ENCODE measurements around the gene PLEKHD1.
"Not testable (repeated sequence)": the region's sequence is repeated elsewhere in the genome, so short reads cannot be mapped to it uniquely, and the experiment has no call there.

Gene PLEKHD1

DNA sequence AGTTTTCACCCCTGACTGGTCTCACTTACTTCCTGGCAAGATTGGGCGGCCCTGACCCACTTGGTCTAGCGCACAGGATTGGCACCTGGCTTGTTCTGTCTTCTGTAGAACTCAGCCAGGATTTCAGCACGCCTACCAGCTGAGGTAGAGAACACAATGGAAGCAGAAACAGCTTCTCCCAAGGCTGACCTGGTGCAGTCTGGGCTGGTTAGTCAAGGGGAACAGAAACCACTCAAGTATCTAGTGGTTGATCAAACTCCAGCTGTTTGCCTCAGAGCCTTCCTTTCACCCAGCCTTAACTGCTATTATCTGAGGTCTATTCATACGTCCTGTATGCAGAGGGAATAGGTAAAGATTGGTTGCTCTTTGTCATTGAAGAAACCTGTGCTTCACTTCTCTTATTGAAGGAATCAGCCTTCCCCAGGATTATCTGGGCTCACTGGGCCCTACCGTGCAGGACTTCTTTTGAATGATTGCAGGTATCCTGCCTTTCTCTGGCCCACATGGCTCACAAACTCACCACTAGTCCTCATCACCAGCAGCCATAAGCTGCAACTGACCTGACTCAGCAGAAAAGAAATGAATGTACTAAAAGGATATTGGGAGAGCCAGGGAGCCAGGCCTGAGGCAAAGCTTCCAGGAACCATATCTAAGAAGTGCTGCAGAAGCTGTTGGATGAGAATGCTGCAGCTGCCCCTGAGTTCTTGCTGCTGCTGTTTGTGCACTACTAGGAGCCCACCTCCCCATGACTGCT is 2.5 kb upstream of the PLEKHD1 start:
- FAIRE-seq: no peak

DNA sequence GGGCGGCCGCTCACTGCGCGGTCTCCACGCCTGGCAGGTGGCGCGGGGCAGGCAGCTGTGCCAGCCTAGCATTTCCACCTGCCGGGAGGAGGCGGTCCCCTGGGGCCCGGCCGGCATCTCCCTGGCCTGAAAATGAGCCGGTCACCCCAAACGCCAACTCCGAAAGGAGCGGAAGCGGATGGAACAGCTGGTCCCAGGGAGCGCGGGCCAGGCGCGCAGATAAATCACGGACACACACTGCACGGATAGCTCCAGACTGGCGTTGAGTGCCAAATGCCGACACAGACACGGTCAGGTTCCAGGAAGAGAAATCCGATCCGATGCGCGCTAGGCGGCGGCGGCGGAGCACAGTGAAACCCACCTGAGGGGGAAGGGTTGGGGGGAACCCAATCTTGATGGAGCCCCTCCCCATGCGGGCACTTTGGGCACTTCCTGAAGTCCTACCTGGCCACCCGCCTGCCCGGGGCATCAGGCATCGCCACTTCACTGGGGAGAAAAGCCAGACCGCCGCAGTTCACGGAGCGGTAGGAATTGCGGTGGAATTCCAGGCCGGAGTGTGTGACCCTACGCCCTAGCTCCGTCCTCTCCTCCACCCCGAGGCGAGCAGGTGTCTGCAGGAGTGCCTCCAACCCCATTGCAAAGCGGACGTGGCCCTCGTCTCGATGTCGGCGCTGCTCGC is 624 bp upstream of the PLEKHD1 start:
- FAIRE-seq: no peak

DNA sequence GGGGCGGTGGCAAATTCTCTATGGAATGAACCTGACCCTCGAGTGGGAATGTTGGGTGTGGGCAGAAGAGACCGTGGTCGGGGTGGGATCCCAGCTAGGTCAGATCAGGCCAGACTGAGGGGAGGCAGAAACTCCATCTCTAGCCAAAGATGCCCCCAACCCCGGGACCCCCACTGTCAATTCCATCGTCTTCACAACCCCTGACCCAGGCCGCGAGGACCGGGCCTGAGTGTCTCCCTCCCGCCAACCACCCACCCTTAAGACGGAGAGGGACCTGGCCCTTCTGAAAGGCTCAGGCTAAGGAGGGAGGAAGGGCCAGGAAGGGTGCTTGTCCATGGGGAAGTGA is 760 bp downstream of the PLEKHD1 start:
- no peak for FAIRE-seq

DNA sequence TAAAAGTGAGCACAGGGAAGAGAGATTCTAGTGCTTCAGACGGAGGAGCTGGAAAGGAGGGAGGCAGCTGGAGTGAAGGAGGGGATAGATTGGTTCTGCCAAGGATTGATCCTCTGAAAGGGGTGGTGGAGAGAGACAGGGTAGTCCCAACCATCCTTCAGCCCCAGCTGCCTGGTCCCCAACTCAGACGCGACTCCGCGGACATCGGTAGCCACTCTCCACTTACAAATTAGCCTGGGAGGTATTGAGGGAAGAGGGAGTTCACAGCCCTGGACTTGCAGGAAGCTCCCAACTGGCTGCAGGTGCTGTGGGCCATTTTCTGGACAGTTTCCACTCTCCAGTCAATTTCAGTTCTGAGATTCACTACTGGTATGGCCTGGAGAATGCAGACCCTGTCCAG is 1.2 kb downstream of the PLEKHD1 start:
- no peak for FAIRE-seq

DNA sequence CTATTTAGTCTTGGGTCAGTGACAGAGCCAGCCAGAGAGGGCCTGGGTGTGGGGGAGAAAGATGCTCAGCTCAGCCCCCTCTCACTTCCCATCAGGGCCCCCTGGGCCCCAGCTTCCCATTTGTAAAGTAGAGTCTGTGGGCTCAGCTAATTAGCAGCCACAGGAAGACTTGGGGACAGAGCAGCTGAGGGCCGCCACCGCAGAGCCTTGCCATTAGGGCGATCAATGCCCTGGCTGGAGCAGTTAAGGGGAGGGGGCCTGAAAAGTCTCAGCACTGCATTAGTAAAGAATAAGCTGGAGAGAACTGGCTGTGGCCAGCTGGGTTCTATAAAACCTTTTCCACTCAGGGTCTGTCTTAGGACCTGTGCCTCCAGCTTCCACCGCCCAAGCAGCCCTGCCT is 2.7 kb downstream of the PLEKHD1 start:
- FAIRE-seq: no peak

DNA sequence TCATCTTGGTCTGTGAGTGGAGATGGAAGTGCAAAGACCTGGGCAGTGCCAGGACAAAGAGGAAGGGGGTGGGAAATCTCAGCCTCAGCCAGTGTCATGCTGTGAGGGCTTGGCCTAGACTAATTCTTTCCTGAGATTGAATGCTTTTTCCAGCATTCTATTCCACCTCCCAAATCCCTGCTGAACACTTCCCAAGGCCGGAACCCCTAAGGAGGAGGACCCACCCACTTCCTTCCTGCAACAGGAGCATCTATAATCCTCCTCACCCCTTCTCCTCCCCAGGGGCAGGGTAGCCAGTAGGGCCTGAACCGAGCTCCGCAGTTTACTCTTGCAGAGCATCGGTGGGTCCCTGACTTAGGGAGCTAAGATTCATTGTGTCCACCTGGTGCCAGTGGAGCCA is 3.2 kb downstream of the PLEKHD1 start:
- no peak for FAIRE-seq

DNA sequence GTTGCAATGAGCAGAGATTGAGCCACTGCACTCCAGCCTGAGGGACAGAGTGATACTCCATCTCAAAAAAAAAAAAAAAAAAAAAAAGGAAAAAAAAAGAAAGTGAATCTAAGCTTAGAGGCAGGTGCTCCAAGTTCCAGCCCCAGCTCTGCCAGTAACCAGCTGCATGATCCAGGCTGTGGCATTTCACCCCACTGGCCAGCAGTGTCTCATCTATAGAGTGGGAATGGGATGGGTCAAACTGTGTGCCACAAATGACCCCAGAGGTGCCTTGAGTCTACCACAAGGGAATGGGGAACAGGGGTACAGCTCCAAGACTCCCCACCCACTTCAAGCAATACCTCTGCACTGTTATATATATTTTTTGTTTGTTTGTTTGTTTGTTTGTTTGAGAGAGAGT is 5.0 kb downstream of the PLEKHD1 start:
- no peak for FAIRE-seq

DNA sequence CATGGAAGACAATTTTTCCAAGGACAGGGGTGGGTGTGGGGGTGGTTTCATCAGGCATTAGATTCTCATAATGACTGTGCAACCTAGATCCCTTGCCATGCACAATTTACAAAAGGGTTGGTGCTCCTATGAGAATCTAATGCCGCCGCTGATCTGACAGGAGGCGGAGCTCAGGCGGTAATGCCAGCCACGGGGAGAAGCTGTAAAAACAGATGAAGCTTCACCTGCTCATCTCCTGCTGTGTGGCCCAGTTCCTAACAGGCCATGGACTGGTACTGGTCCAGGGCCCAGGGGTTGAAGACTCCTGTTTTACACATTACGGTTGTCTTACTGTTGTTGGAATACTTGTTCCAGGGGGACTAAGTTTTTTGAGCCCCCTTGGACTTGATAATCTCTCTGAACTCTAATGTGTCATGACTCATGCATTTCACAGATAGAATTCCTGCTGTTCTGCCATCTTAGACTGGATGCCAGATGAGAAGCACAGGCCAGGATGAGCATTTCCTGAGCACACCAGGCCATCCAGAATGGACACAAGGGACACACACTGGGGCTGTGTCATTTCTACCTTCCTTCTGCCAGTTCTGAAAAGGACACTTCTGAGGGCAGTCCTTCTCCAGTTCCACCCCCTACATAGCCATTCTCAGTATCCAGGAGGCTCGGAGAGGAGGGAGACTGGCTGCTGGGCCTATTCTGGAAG is 5.8 kb downstream of the PLEKHD1 start:
- no peak for FAIRE-seq

DNA sequence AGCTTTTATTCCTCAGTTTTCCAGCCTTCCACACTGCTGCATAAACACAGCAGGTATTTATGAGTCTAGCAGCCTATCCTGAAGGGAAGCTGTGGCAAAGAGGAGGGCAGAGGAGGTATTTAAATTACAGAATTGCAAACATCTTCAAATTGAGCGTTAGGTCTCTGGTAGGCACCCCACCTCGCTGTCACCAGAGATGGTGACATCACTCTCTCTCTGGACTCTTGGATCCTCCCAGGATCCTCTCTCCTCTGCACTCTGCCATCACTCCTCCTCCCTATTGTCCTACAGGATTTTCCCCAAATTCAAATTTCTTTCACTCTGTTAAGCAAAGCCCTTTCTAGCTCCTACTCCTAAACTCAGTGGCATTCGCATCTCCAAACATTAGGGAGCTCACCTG is 6.7 kb downstream of the PLEKHD1 start:
- FAIRE-seq: no peak

DNA sequence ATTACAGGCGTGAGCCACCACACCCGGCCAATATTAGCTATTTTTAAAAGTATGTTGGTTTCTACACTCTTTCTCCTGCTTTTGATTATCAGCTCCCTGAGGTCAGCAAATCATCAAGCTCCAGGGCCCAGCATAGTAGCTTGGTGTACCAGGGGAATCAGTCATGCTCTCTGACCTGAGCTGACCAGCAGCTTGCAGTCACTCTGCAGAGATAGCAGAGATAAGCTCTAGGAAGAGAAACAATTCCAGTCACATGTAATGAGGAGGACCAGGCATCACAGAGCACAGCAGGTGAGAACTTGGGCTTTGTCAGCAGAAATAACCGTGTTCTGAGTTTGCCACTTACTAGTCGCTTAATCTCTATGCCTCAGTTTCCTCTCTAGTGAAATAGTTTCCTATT is 8.5 kb downstream of the PLEKHD1 start:
- FAIRE-seq: no peak

DNA sequence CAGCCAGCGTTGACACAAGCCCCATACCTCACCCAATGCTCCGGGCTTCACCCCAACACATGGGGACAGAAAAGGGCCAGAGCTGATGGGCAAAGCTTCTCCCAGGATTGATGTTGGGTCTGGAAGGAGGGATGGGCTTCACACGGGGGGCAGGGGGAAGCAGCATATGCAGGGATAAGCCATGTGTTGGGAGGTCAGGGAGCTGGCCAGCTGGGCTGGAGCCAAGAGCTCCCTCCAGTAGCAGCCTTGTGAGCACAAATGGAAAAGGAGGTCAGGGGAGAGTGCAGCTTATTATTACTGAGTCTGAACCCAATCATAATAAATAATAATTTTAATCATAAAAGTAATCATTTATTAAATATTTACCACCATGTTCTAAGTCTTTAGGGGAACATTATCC is 9.3 kb downstream of the PLEKHD1 start:
- FAIRE-seq: no peak

DNA sequence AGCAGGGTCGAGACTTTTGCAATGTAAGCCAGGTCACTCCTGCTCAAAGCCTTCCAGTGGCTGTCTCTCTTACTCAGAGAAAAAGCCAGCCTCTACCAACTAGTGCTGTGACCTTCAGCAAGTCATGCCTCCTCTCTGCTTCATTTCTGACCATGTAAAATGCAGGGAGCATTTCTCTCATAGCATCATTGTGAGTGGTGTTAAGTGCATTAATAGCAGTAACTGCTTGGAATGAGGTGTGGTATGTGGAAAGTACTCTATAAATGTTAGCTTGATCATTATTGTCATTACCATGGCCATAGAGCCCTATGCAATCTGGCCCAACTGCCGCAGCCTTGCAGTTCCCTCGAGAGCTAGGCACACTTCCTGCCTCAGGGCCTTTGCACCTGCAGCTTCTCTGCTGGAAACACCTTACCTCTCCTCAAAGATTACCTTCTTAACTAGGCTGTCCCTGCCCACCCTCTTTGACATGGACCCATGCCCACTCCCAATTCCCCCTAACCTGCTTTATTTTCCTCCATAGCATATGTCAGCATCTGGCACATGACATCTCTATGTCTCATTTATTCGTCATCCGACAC is 10.9 kb downstream of the PLEKHD1 start:
- no peak for FAIRE-seq

DNA sequence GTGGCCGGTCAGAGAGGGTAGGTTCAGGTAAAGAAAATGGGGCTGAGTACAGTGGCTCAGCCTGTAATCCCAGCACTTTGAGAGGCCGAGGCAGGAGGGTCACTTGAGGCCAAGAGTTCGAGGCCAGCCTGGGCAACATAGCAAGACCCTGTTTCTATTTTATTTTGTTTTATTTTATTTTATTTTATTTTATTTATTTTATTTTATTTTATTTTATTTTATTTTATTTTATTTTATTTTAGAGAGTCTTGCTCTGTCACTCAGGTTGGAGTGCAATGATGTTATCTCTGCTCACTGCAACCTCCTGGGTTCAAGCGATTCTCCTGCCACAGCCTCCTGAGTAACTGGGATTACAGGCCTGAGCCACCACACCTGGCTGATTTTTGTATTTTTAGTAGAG is 13.3 kb downstream of the PLEKHD1 start:
- not testable (repeated sequence) for FAIRE-seq

DNA sequence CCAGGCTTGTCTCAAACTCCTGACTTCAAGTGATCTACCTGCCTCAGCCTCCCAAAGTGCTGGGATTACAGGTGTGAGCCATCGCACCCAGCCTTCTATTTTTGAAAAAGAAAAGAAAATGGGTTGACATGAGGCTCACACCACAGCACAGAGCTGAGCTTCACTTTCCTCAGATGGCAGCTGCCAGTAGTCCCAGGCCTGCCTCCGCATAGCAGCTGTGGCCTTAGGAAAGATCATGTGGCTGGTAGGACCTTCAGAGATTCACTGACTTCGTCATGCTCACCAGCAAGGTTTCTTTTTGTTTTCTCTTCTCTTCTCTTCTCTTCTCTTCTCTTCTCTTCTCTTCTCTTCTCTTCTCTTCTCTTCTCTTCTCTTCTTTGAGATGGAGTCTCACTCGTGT is 13.8 kb downstream of the PLEKHD1 start:
- FAIRE-seq: not testable (repeated sequence)

DNA sequence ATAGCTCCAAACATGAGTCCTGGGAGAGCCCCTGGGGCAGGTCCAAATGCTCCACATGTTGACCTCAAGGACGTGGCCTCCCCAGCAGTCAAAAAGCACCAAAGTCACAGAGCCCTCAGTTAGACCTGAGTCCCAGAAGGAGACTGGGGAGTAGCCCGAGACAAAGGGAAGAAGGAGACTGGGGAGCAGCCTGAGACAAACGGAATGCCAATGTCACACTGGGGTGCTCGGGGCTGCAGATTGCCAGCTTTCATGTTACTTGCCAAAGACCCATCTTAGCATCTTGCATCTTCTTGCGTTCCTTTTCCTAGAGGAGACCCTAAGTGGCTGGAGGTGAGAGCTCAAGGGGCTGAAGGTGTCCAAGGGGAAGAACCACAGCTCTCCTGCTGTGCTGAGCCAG is 14.9 kb downstream of the PLEKHD1 start:
- no peak for FAIRE-seq

DNA sequence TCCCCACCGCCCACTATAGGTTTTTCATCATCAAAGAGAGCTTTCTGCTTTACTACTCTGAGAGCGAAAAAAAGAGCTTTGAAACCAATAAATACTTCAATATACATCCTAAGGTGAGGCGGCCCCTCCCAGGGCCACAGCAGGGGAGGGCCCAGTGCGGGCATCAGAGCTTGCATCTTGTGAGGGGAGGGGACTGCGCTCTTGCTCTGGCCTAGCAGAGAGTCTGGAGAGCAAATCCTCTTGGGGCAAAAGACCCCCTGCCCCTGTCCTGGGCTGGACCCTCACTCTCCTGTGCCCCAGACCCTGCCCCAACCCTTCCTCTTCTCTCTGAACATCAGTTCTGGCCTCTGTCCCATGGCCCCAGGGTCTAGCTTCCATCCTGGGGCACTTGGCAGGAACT is 15.6 kb downstream of the PLEKHD1 start:
- FAIRE-seq: no peak

DNA sequence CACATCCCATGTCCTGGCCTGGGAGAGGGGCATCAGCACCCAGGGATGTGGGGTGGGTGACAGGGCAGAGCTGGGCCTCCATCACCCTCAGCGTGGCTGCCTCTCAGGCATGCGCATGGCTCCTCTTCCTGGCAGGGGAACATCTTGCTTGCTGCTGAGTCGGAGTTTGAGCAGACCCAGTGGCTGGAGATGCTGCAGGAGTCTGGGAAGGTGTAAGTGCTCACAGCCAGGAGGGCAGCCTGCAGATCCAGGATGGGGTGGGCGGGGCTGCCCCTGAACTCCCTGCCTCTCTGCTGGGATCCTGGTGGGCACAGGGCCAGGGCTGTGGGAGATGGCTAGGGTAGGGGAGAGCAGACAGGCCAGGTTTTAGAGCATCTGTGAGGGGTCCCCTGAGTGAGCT is 16.2 kb downstream of the PLEKHD1 start:
- no peak for FAIRE-seq

DNA sequence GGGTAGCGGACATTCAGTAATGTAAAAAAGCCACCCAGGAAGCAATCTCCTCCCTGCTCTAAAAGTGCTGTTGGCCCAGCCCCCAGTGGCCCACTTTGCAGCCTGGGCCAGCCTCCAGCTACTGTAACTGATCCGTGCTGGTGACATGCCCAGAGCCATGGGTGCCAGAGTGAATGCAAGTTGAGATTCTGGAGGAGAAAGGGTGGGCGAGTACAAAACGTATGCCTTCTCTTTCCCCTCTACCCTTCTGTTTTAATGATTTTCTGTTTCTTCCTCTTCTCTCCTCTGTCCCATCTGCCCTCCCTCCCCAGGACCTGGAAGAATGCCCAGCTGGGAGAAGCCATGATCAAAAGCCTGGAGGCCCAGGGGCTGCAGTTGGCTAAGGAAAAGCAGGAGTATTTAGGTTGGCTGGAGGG is 16.9 kb downstream of the PLEKHD1 start:
- FAIRE-seq: no peak

DNA sequence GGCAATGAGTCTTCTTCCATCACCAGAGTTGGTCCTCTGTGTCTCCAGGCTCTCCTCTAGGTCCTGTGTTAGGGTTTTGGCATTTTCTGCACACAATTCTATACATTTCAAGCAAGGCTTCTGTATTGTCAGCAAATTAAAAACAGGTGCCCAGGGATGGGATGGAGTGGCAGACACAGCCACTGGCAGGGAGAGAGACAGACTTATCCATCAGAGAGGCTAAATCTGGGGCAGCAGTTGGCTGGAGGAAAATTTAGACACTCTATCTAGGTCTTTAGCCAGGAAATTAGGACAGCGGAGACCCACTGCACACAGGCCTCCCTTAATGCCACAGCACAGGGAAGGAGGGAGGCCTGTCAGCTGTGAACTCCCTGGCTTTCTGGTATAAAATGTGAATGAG is 20.2 kb downstream of the PLEKHD1 start:
- no peak for FAIRE-seq

DNA sequence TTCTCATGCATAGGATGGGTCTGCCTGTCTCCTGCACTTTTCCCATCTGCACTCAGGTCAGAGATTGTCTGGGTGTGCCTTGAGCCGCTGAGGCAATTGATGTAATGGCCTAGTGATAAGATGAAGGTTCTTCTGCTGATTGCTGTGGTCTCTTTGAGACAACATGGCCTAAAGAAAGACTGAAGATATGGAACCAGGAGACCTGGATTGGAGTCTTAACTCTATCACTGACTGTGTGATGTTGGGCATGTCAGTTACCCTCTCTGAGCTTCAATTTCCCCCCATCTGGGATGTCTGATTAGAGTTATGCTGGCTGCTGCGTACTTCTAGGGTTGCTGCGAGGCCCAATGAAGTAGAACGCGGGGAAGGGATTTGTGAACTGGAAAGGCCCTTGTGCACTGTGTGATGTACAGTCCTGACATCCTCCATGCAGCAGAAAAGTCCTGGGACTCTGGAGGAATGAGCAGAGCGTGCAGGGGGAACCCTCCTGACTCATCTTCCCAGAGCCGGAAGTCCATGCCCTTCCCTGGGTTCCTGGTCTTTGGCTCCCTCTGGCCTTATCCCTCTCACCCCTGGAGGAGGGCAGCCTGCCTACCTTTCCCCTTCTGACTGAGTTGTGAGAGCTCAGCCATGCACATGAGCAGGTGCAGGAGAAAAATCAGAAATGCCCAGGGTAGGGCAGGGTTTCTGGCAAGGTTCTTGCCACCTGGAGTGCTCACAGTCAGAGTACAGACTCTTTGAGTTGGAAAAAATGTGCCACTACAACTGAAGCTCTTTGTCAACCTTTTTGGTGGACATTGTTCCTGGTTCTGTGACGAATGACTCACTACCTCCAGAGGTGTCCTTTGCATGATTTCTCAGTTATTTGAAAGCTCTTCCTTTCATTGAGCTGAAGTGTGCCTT is 21.1 kb downstream of the PLEKHD1 start:
- FAIRE-seq: no peak

DNA sequence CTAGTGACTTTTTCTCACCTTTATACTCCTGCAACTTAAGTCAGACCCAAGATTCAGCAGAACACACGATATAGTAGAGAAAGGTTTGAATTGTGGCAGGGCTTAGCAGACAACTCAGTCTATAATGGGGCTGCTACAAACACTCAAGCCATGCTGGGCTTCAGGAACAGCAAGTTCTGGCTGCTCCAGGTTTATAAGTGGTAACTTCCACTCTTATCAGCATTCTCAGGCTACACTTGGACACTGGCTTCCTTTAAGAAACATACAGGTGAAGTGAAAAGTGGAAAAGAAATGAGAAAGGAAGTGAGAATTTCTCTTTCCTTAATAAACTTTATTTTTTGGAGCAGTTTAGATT is 21.7 kb downstream of the PLEKHD1 start:
- FAIRE-seq: no peak

DNA sequence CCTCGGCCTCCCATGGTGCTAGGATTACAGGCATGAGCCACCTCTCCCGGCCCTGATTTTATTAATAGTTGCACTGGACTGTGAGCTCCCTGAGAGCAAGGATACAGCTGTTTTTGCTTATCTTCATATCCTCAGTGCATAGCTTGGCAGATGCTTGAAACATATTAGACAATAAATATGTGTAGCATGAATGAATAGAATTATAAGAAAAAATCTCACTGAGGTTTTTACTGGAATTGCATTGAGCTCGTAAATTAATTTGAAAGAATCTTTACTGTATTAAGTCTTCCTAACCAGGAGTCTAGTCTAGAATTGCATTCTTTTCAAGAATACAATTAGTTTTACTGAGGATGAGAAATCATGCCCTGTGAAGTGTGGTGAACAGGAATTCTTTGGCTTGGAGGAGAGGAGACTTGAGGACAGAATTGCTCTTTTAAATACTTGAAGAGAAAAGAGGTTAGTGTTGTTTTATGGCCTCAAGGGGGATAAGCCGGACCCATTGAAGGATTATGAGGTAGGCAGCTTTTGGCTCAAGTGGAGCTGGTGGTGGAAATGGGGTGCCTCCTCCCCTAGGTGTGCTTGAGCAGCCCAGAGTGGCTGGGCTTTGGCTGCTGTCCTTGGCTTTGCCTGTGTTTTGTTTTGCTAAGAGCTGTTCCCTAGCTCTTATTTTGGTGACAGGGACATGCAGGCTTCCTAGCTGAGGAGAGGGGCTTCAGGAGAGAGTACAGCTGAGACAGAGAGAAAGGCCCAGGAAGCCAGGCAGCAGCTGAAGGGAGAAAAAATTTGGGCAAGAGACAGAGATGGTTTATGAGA is 34.0 kb downstream of the PLEKHD1 start:
- no peak for FAIRE-seq

All from endometrium (tissue), 2 donors.